CD4-positive, alpha-beta T cell treated with Interleukin-17A for 4 hours (primary cell): ENCODE results near the gene IRF5.
"Not testable (repeated sequence)": the region's sequence is repeated elsewhere in the genome, so short reads cannot be mapped to it uniquely, and the experiment has no call there.

Experiments used
- DNase-seq: peaks from one replicate; pipeline ENCODE4 v3.0.0-alpha.2; 2020; ENCODE audit warnings: mixed read lengths

Gene IRF5

DNA sequence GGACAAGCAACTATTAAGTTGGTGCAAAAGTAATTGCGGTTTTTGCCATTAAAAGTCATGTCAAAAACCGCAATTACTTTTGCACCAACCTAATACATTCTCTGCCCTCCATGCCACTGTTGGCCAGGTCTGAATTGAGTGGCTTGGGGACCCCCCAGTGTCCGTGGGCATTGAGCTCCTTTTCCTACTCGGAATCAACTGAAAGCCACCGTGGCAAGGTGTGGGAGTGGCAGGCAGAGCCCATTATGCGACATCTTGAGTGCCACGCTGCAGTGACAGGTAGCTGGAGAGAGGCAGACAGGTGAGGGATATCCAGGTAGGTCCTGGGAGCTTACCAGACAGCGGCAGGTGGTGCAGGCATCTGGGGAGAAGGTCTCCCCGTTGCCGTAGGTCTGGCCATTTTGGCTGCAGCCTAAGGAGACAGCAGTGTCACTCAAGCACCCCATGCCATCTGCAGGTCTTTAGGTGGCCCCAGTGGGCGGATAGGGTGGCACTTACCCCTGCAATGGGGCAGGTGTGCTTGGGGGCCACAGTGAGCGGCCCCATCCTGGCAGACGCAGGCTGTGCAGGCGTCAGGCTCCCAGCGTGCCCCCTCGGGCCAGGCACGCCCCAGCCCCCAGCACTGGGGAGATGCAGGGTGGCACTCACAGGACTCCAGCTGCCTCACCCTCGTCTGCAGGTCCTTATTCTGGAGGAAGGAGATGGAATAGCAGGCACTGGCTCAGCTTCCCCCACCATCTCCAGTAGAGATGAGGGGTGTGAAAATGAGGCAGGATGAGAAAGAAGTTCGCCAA lies 30.8 kb upstream of the IRF5 start:
- no peak for DNase-seq

- DNase-seq: no peak
These were observed 28.7 kb upstream of the IRF5 start for GRCh38 chr7:128908750-128909624.

GRCh38 chr7:128909625-128910568 lies 27.8 kb upstream of the IRF5 start:
- DNase-seq: no peak

GRCh38 chr7:128910569-128910945 lies 27.2 kb upstream of the IRF5 start, which contains the start of gene KCP:
Gene KCP (minus strand): TSS chr7:128910709. CDS start chr7:128910676, 33 bp downstream.
- DNase-seq: no peak

GRCh38 chr7:128911423-128912031 lies 26.2 kb upstream of the IRF5 start:
- no peak for DNase-seq

DNA sequence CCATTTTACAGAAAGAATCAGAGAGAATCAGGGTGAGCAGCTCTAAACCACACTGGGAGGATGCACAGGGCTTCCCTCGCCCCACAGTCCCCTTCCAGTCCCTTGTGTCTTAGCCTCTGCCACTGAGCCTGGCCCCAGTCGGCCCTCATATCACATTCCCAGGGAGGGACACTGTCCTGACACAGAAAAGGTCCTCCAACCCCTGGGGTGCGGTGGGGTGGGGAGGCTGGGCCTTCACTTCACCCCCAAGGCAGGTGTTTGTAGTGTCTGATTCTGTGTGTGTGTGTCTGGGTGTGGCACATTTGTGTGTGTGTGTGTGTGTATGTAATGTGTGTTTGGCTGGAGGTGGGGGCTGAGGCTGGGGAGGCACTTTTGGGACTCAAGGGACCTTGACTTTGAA lies 25.4 kb upstream of the IRF5 start:
- DNase-seq: no peak

- DNase-seq: not testable (repeated sequence)
These were observed 24.8 kb upstream of the IRF5 start for GRCh38 chr7:128912709-128913495.

GRCh38 chr7:128913870-128914565 lies 23.7 kb upstream of the IRF5 start:
- no peak for DNase-seq

DNA sequence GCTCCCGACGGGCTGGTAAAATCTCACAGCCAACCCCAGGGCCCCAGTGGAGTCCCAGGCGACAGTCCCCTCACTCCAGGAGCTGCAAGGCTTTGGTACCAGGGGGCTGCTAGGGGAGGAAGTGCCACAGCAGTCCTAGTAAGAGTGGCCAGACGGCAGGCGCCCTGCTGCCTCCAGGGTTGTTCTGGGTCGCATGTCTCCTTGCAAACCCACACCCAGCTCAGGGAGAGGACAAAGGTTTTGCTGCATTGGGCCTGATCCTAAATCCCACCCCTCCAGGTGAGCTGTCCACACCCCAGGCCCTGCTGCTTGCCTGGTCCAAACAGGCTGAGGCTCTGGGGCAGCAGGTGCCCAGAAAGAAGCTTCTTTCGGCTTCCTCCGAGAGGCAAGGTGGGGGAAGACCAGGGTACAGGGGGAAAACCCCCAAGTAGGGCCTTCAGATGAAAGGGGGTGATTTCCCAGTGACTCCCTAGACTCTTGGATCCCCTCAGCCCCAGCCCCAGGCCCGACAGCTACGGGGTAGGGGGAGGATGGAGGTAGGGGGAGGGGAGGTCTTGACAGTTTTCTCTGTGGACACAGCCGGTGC lies 23.1 kb upstream of the IRF5 start:
- no peak for DNase-seq

DNA sequence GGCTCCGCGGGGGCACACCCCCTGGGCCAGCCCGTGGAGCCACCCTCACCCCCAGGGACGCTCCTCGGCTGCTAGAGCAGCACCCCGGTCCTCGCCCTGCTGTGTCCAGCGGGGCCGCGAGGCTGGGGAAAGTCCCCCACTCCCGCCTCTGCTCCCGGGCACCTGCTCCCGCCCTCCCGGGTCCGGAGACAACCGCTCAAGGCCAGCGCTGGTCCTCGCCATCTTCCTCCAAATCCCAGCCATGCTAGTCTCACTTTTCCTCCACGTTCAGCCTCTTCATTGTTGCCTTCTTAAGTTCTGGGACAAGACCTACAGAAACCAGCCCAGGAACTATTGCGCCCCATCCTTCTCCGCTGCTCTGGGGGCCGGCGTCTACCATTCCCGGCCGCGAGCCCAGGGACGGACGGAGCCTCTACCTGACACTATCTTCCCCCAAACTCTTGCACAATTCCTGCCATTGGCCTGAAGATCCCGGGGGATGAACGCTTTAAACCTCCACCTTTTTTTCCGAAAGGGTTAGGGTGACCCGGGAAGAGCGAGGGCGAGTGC lies 22.4 kb upstream of the IRF5 start:
- DNase-seq: no peak

DNA sequence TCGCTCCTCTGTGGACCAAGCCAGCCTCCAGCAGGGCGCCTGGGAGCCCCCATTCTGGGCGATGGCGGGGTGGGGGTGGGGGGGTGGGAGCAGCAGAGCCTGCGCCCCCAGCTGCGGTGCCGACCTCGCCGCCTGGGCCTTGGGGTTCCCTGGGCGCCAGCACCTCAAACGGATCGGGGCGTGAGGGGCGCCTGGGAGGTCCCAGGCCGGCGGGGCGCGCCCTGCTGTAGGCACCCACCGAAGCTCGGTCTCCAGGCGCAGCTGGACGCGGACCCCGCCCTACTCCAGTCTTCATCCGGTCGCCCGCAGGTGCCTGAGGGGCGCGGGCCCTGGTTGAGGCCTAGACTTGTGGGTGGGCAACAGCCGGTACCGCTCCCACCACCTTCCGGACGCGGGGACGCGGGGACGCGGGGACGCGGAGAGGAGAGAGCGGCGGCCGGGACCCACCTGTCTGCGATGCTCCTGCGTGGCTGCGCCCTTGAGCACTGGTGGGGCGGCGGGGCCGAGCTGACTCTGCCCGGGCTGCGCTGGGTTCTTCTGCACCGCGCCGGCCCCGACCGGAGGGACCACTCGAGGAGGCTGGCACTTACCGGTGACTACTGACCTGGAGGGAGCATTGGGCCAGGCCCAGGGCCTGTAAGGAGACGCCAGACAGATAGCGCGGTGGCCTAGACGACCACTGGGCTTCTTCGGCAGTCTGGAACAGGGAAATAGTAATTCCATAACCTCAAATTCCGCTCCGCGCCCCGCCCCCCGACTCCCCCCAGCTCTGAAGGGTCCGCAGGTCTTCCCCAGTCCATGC lies 21.7 kb upstream of the IRF5 start:
- DNase-seq: no peak

- DNase-seq: no peak
These were observed 21.1 kb upstream of the IRF5 start for GRCh38 chr7:128916643-128916915.

DNA sequence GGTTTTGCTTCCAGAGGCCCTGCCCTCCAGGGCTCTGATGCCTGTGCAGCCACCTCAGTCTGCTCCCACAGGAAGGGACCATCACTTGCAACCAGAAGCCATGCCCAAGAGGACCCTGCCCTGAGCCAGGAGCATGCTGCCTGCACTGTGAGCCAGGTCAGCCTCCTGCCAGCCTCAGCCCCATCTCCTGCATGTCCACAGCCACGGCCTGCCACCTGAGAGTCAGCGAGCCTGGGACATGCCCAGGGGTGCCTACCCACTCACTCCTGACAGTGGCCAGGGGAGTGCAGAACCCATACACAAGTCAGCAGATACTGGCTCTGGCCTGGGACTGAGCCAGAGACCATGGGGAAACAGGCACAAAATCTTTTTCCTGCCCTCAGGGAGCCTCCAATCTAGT lies 20.6 kb upstream of the IRF5 start:
- no peak for DNase-seq

- DNase-seq: no peak
These were observed 19.6 kb upstream of the IRF5 start for GRCh38 chr7:128918016-128918665.

GRCh38 chr7:128919241-128919640 lies 18.5 kb upstream of the IRF5 start:
- no peak for DNase-seq

GRCh38 chr7:128919881-128920799 lies 17.6 kb upstream of the IRF5 start:
- DNase-seq: no peak

DNA sequence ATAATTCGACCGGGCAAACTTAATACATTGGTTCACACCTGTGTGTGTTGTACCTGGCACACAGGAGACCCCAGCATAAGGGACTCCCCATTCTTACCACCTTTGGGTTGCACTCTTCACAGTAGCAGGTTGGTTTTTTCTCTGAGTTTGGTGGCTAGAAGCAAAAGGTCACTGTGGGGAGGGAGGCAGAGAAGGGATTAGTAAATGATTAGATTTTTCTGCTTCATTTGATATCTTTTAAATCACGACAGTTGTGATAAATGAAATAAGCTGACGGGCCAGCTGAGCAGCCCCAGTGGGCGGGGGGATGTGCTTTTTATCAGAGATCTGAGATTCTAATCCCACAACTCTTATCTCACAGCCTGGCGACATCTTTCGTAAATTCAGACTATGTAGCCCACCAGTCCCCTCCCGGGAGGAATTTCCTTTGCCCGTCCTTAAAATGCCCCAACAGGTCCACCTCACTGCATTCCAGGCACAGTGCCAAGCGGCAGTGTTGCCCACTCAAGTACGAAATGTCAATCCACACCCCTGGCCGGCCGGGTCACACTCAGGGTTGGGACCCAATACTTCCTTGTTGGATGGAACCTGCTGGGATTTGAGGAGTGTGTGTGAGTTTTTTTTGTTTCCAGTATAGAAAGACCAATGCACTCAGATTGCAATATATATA lies 16.7 kb upstream of the IRF5 start:
- DNase-seq: no peak
